Glutamatergic neuron (in vitro differentiated cells): ENCODE data around the gene LCT. TPM values are rescaled to one million over a fixed set of nuclear protein-coding genes. Genes with fewer than 3 reads are reported as not detected.

Source experiments
- DNase-seq: peaks from one replicate; pipeline ENCODE4 v3.0.0; 2022
- H3K27ac Mint-ChIP-seq: one replicate; pipeline ENCODE4 v1.8.0; 2020; ENCODE audit warnings: mild to moderate bottlenecking, mixed read lengths, inconsistent platforms; ENCODE audit not compliant: unreplicated experiment
- H3K27me3 Mint-ChIP-seq: one replicate; pipeline ENCODE4 v1.8.0; 2020; ENCODE audit warnings: mild to moderate bottlenecking, moderate library complexity, mixed read lengths, inconsistent platforms; ENCODE audit not compliant: unreplicated experiment
- H3K36me3 Mint-ChIP-seq: one replicate; pipeline ENCODE4 v1.8.0; 2020; ENCODE audit warnings: mild to moderate bottlenecking, mixed read lengths, inconsistent platforms; ENCODE audit not compliant: unreplicated experiment
- H3K4me1 Mint-ChIP-seq: one replicate; pipeline ENCODE4 v1.8.0; 2020; ENCODE audit warnings: mild to moderate bottlenecking, low read depth, mixed read lengths, inconsistent platforms; ENCODE audit not compliant: unreplicated experiment
- H3K4me3 Mint-ChIP-seq: one replicate; pipeline ENCODE4 v1.8.0; 2020; ENCODE audit warnings: mild to moderate bottlenecking, mixed read lengths, inconsistent platforms; ENCODE audit not compliant: unreplicated experiment
- H3K9me3 Mint-ChIP-seq: one replicate; pipeline ENCODE4 v1.8.0; 2020; ENCODE audit warnings: mild to moderate bottlenecking, moderate library complexity, mixed read lengths, inconsistent platforms; ENCODE audit not compliant: unreplicated experiment
- CTCF ChIP-seq: fragments of 200-600 bp; sonication (generic); IDR thresholded peaks from one replicate; pipeline ENCODE4 v1.5.0; 2021; ENCODE audit not compliant: partially characterized antibody, unreplicated experiment
- total RNA-seq: library from RNA; stranded (reverse); fragmentation: NEBNext Ultra II Directional; extraction: Animal tissue kit (Norgen Biotek cat#: 25700); gene quantifications from one replicate; pipeline ENCODE4 v1.2.1, GENCODE V29; 2021; ENCODE audit not compliant: unreplicated experiment

The LCT gene
- total RNA-seq, 1 donor from 2014 or later = not detected

DNA sequence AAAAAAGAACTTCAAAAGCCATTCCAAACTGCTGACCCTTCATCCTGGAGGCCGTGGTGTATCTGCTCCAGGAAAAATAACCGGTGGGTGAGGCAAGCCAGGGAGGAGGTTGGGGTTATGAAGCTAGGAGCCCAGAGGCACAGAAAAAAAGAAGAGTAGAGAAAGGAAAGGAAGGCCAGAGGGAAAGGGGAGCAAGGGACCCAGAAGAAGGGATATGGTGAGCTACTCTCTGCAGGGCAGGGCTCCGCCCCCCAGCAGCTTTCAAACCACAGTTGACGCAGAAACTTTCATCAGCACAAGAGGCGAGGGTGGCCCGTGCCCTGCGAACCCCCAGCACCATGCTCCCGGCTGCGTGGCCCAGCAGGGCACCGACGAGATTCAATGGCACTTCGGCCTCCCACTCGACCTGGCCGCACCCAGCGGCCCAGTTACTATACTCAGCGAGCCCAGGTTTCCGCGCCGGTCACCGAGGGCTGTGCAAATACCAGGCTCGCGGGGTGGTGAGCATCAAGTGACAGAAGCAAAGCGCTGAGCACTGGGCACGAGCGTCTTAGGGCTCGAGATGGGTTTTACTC is 38.6 kb upstream of the LCT start:
- Mint-ChIP-seq H3K27me3 (peaks cover 6% of the 10 kb centered on the region), H3K4me1 (peaks cover 12% of the 10 kb centered on the region), H3K36me3 (peaks cover 3% of the 10 kb centered on the region), H3K9me3 (peaks cover 6% of the 10 kb centered on the region), H3K4me3 (peak overlapping the region; percentile 82), H3K27ac (no peak overlapping the region)
- peak; percentile 49 for DNase-seq
- no peak for TF ChIP-seq CTCF

DNA sequence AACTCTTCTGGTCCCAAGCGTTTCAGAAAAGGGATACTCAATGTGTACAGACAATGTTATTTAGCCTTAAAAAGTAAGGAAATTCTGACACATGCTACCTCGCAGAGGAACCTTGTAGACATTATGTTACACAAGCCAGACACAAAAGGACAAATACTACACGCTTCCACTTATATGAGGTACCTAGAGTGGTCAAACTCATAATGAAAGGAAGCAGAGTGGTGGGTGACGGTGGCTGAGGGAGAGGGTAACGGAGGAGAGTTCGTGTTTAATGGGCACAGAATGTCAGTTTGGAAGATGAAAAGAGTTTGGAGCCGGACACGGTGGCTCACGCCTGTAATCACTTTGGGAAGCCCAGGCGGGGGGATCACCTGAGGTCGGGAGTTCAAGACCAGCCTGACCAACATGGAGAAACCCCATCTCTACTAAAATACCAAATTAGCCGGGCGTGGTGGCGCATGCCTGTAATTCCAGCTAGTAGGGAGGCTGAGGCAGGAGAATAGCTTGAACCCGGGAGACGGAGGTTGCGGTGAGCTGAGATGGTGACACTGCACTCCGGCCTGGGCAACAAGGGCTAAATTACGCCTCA is 37.9 kb upstream of the LCT start:
- TF ChIP-seq CTCF = no peak
- H3K36me3 Mint-ChIP-seq = peaks cover 3% of the 10 kb centered on the region
- H3K27me3 Mint-ChIP-seq = peaks cover 6% of the 10 kb centered on the region
- no peak for DNase-seq
- peaks cover 6% of the 10 kb centered on the region for H3K9me3 Mint-ChIP-seq
- peaks cover 12% of the 10 kb centered on the region for H3K4me1 Mint-ChIP-seq
- peak overlapping the region; percentile 82 for H3K4me3 Mint-ChIP-seq
- H3K27ac Mint-ChIP-seq = no peak overlapping the region

- no peak for DNase-seq
- H3K27me3 Mint-ChIP-seq = peaks cover 4% of the 10 kb centered on the region
- H3K36me3 Mint-ChIP-seq = peaks cover 3% of the 10 kb centered on the region
- peaks cover 3% of the 10 kb centered on the region for H3K9me3 Mint-ChIP-seq
- H3K4me1 Mint-ChIP-seq = peaks cover 8% of the 10 kb centered on the region
- H3K4me3 Mint-ChIP-seq = no peak overlapping the region
- TF ChIP-seq CTCF = no peak
- H3K27ac Mint-ChIP-seq = no peak overlapping the region
Observed at GRCh38 chr2:135870571-135870970, 33.6 kb upstream of the LCT start.

DNA sequence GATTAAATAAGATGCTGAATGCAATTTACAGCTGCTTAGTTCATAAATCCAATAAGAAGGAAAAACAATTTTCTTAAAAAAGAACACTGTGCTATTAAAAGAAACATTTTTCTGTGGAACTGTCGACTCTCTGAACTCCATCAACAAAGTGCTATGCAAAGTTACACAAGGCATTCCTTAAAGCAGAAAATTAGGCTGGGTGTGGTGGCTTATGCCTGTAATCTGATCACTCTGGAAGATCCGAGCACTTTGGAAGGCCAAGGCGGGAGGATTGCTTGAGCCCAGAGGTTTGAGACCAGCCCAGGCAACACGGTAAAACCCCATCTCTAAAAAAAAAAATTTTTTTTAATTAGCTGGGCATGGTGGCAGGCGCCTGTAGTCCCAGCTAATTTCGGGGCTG is 26.2 kb upstream of the LCT start:
- H3K4me1 Mint-ChIP-seq = no peaks in the 10 kb centered on the region
- no peak overlapping the region for H3K4me3 Mint-ChIP-seq
- no peaks in the 10 kb centered on the region for H3K9me3 Mint-ChIP-seq
- H3K36me3 Mint-ChIP-seq = no peaks in the 10 kb centered on the region
- DNase-seq = no peak
- H3K27me3 Mint-ChIP-seq = peaks cover 2% of the 10 kb centered on the region
- H3K27ac Mint-ChIP-seq = no peak overlapping the region
- no peak for TF ChIP-seq CTCF

- Mint-ChIP-seq H3K4me1 (no peaks in the 10 kb centered on the region), H3K9me3 (no peaks in the 10 kb centered on the region), H3K36me3 (no peaks in the 10 kb centered on the region), H3K4me3 (no peak overlapping the region), H3K27ac (no peak overlapping the region), H3K27me3 (peaks cover 2% of the 10 kb centered on the region)
- no peak for TF ChIP-seq CTCF
- no peak for DNase-seq
Observed at GRCh38 chr2:135862718-135863117, 25.7 kb upstream of the LCT start.
